HEK293 (cell line): ENCODE results near the gene CFAP99.
A peak's percentile ranks its signal among the peaks of the same experiment; 100 is the strongest.

Source experiments
- CTCF ChIA-PET: fragments of 350-600 bp; formaldehyde crosslinking; extraction: SDS; loops from one replicate; lab custom pipeline; 2021; ENCODE audit warnings: antibody characterized with exemption; lab: Yijun Ruan, JAX
- POLR2A ChIA-PET: fragments of 300-600 bp; formaldehyde crosslinking; extraction: SDS; loops from one replicate; lab custom pipeline; 2020; ENCODE audit warnings: antibody characterized with exemption, inconsistent platforms; lab: Yijun Ruan, JAX
- H3K27ac ChIP-seq: fragments of 200-500 bp; sonication (Bioruptor generic); 2 replicates; pipeline ENCODE4 v1.5.1; 2014; ENCODE audit warnings: low read depth, low read length, control low read depth, inconsistent platforms; ENCODE audit errors: extremely low read depth
- H3K36me3 ChIP-seq, 2 experiments: fragments of 200-500 bp in 1 of 2; sonication (Bioruptor generic) in 1 of 2; 1 replicate in 1 of 2; 2 replicates in 1 of 2; pipeline ENCODE4 v1.5.1; 2014 to 2017; ENCODE audit warnings: inconsistent platforms in 2 of 2, low read length in 2 of 2; ENCODE audit not compliant: control insufficient read depth in 2 of 2, insufficient read depth in 1 of 2
- H3K4me1 ChIP-seq: fragments of 200-500 bp; sonication (Bioruptor generic); 2 replicates; pipeline ENCODE4 v1.5.1; 2014; ENCODE audit warnings: mild to moderate bottlenecking, low read length, inconsistent platforms; ENCODE audit not compliant: control insufficient read depth, insufficient read depth
- H3K4me3 ChIP-seq: 2 replicates; pipeline ENCODE4 v1.5.1; 2011; ENCODE audit warnings: low read depth, mild to moderate bottlenecking, control low read depth, low read length, moderate library complexity
- H3K9me3 ChIP-seq: fragments of 200-500 bp; sonication (Bioruptor generic); 2 replicates; pipeline ENCODE4 v1.5.1; 2014; ENCODE audit warnings: low read depth, low read length, inconsistent platforms; ENCODE audit not compliant: control insufficient read depth, insufficient read depth
- BCL11A ChIP-seq: fragments of 450-650 bp; formaldehyde crosslinking; IDR thresholded peaks from 2 replicates; pipeline ENCODE4 v1.5.1; 2016; ENCODE audit warnings: low read depth, missing biosample characterization, missing genetic modification characterization
- GFI1B ChIP-seq: fragments of 450-650 bp; formaldehyde crosslinking; IDR thresholded peaks from 2 replicates; pipeline ENCODE4 v1.5.1; 2016; ENCODE audit warnings: missing biosample characterization, missing genetic modification characterization
- GLIS1 ChIP-seq: fragments of 450-650 bp; formaldehyde crosslinking; IDR thresholded peaks from 2 replicates; pipeline ENCODE4 v1.5.1; 2016; ENCODE audit warnings: missing biosample characterization, missing genetic modification characterization
- MEIS1 ChIP-seq: sonication (generic); formaldehyde crosslinking; IDR thresholded peaks from 2 replicates; pipeline ENCODE4 v1.8.1; 2022; ENCODE audit warnings: missing genetic modification reagents, mild to moderate bottlenecking, borderline replicate concordance
- ZFP37 ChIP-seq: fragments of 450-650 bp; formaldehyde crosslinking; IDR thresholded peaks from 2 replicates; pipeline ENCODE4 v1.5.1; 2016; ENCODE audit warnings: missing biosample characterization, missing genetic modification characterization
- ZNF155 ChIP-seq: fragments of 450-650 bp; formaldehyde crosslinking; IDR thresholded peaks from 2 replicates; pipeline ENCODE4 v1.5.1; 2016; ENCODE audit warnings: missing biosample characterization, missing genetic modification characterization
- ZNF2 ChIP-seq: fragments of 450-650 bp; formaldehyde crosslinking; IDR thresholded peaks from 2 replicates; pipeline ENCODE4 v1.5.1; 2016; ENCODE audit warnings: missing biosample characterization, missing genetic modification characterization
- ZNF514 ChIP-seq: fragments of 450-650 bp; formaldehyde crosslinking; IDR thresholded peaks from 2 replicates; pipeline ENCODE4 v1.5.1; 2016; ENCODE audit warnings: missing biosample characterization, missing genetic modification characterization
- ZNF561 ChIP-seq: fragments of 450-650 bp; IDR thresholded peaks from 2 replicates; pipeline ENCODE4 v1.5.1; 2018; ENCODE audit warnings: missing biosample characterization, missing genetic modification characterization, borderline replicate concordance
- ZNF596 ChIP-seq: fragments of 450-650 bp; IDR thresholded peaks from 2 replicates; pipeline ENCODE4 v1.5.0; 2018; ENCODE audit warnings: missing biosample characterization, mild to moderate bottlenecking, missing genetic modification characterization, moderate library complexity
- ZNF626 ChIP-seq: fragments of 450-650 bp; sonication (Bioruptor Pico); formaldehyde crosslinking; IDR thresholded peaks from 2 replicates; pipeline ENCODE4 v1.5.1; 2018; ENCODE audit warnings: missing biosample characterization, missing genetic modification characterization, inconsistent platforms
- ZNF629 ChIP-seq: fragments of 450-650 bp; formaldehyde crosslinking; IDR thresholded peaks from 2 replicates; pipeline ENCODE4 v1.5.1; 2017; ENCODE audit warnings: missing biosample characterization, missing genetic modification characterization
- ZNF660 ChIP-seq: fragments of 450-650 bp; IDR thresholded peaks from 2 replicates; pipeline ENCODE4 v1.5.1; 2018; ENCODE audit warnings: missing biosample characterization, mild to moderate bottlenecking, missing genetic modification characterization
- ZNF777 ChIP-seq: fragments of 450-650 bp; formaldehyde crosslinking; IDR thresholded peaks from 2 replicates; pipeline ENCODE4 v1.5.1; 2017; ENCODE audit warnings: missing biosample characterization, missing genetic modification characterization, borderline replicate concordance
- ZSCAN23 ChIP-seq: fragments of 450-650 bp; formaldehyde crosslinking; IDR thresholded peaks from 2 replicates; pipeline ENCODE4 v1.5.1; 2016; ENCODE audit warnings: missing biosample characterization, missing genetic modification characterization
- TF ChIP-seq, protein P1 (sequence below): fragments of 450-650 bp; formaldehyde crosslinking; IDR thresholded peaks from 2 replicates; pipeline ENCODE4 v1.5.1; 2016; ENCODE audit warnings: missing biosample characterization, missing genetic modification characterization
- TF ChIP-seq, protein P2 (sequence below): fragments of 450-650 bp; formaldehyde crosslinking; IDR thresholded peaks from 2 replicates; pipeline ENCODE4 v1.5.1; 2017; ENCODE audit warnings: missing biosample characterization, mild to moderate bottlenecking, missing genetic modification characterization, moderate library complexity
- TF ChIP-seq, protein P3 (sequence below): fragments of 450-650 bp; formaldehyde crosslinking; IDR thresholded peaks from 2 replicates; pipeline ENCODE4 v1.5.1; 2016; ENCODE audit warnings: missing biosample characterization, missing genetic modification characterization
- TF ChIP-seq, protein P4 (sequence below): fragments of 450-650 bp; formaldehyde crosslinking; IDR thresholded peaks from 2 replicates; pipeline ENCODE4 v1.5.1; 2016; ENCODE audit warnings: missing biosample characterization, missing genetic modification characterization, low read depth

The CFAP99 gene

DNA sequence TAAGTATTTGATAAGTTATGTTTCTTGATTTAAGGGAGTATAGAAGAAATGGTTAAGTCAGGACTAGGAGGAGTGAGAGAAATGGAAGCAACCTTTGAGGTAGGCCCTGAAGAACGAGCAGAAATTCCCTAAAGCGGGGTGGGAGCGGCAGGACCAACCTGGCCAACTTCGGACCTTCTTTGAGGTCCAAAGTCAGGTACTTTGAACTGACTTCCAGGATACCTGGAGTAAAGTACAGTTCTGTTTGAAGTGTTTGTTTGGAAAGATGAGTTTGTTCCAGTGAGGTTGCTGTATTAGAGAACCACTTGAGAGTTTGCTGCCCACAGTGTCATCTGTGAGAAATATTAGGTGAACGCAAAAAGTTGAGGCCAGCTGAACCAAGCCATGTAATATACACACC lies 61.9 kb downstream of the CFAP99 start (continued):
- no peak for TF ChIP-seq GFI1B (tag by site-specific recombination)
- TF ChIP-seq ZNF660 (tag by site-specific recombination), result no peak
- TF ChIP-seq, protein P1, sequence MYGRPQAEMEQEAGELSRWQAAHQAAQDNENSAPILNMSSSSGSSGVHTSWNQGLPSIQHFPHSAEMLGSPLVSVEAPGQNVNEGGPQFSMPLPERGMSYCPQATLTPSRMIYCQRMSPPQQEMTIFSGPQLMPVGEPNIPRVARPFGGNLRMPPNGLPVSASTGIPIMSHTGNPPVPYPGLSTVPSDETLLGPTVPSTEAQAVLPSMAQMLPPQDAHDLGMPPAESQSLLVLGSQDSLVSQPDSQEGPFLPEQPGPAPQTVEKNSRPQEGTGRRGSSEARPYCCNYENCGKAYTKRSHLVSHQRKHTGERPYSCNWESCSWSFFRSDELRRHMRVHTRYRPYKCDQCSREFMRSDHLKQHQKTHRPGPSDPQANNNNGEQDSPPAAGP (tag by site-specific recombination), result no peak
- no peak for TF ChIP-seq MEIS1 (CRISPR knock-in tag)
- no peak for TF ChIP-seq ZNF514
- TF ChIP-seq, protein P2, sequence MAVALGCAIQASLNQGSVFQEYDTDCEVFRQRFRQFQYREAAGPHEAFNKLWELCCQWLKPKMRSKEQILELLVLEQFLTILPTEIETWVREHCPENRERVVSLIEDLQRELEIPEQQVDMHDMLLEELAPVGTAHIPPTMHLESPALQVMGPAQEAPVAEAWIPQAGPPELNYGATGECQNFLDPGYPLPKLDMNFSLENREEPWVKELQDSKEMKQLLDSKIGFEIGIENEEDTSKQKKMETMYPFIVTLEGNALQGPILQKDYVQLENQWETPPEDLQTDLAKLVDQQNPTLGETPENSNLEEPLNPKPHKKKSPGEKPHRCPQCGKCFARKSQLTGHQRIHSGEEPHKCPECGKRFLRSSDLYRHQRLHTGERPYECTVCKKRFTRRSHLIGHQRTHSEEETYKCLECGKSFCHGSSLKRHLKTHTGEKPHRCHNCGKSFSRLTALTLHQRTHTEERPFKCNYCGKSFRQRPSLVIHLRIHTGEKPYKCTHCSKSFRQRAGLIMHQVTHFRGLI (tag by site-specific recombination), result no peak
- no peak for TF ChIP-seq BCL11A (tag by site-specific recombination)
- TF ChIP-seq, protein P3, sequence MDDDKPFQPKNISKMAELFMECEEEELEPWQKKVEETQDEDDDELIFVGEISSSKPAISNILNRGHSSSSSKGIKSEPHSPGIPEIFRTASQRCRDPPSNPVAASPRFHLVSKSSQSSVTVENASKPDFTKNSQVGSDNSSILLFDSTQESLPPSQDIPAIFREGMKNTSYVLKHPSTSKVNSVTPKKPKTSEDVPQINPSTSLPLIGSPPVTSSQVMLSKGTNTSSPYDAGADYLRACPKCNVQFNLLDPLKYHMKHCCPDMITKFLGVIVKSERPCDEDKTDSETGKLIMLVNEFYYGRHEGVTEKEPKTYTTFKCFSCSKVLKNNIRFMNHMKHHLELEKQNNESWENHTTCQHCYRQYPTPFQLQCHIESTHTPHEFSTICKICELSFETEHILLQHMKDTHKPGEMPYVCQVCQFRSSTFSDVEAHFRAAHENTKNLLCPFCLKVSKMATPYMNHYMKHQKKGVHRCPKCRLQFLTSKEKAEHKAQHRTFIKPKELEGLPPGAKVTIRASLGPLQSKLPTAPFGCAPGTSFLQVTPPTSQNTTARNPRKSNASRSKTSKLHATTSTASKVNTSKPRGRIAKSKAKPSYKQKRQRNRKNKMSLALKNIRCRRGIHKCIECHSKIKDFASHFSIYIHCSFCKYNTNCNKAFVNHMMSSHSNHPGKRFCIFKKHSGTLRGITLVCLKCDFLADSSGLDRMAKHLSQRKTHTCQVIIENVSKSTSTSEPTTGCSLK (tag by site-specific recombination), result no peak

DNA sequence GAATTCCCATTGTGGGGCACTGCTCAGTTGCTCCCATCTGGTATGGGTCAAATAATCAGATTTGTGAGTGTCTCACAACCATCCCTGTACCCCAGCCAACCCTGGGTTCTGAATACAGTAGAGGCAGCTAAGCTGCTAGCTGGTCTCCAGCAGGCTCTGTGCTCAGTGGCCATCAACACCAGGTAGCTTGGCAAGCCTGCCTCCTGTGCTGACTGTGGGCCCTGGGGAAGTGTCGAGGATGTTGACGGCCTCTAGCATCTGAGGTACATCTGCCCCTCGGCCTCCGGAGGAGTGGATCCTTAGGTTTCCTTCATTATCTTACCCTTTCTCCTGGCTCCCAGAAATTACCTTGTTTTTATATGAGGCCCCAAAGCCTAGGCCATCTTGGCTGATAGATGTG lies 63.4 kb downstream of the CFAP99 start:
- peak overlapping the region; percentile 24; the same call in 1 of the 2 replicates for H3K27ac ChIP-seq
- H3K36me3 ChIP-seq, result peaks cover 0 to 9% of the 10 kb centered on the region in 2 experiments; a peak in 2 of 3 replicates
- ChIA-PET POLR2A (no interaction called here), CTCF (no interaction called here)
- H3K4me1 ChIP-seq, result peaks cover 6% of the 10 kb centered on the region
- H3K4me3 ChIP-seq, result no peak overlapping the region
- H3K9me3 ChIP-seq, result no peaks in the 10 kb centered on the region
- TF ChIP-seq ZNF626 (tag by site-specific recombination), result no peak
- TF ChIP-seq, all 188 proteins: peak for 0

DNA sequence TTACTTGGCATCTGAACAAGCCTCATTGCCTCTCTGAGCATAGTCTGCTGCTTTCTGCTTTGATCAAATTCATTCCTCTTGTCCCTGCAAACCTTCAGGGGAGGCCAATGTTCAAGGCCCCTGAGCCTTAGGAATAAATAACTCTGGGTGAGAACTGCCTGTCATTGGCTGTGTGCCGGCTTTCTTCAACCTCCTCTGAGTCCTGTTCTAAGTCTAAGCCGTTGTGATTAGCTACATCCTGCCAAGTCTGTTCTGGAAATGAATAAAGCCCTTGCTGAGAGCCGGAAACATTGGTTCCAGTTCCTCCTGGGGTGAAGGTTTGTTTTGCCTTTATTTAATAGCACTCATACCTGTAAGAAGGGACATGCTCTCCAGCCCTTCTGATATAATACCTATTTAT lies 63.9 kb downstream of the CFAP99 start:
- POLR2A ChIA-PET, result interaction anchor here (1.2 kb wide), 1 partner anchor 14 kb away, joined by 5 read pairs; the partner anchor contains the start of gene RNF4
- Histone ChIP-seq H3K36me3 (peaks cover 0 to 11% of the 10 kb centered on the region in 2 experiments; a peak in 2 of 3 replicates), H3K9me3 (no peaks in the 10 kb centered on the region), H3K27ac (peak overlapping the region; percentile 24; the same call in 1 of the 2 replicates), H3K4me3 (no peak overlapping the region), H3K4me1 (peaks cover 6% of the 10 kb centered on the region)
- no peak for TF ChIP-seq ZNF2 (tag by site-specific recombination)
- TF ChIP-seq GLIS1 (tag by site-specific recombination), result peak; percentile 76
- CTCF ChIA-PET, result interaction anchor here (0.8 kb wide), 1 partner anchor 41 kb away, joined by 3 read pairs; no protein-coding TSS in a partner anchor

DNA sequence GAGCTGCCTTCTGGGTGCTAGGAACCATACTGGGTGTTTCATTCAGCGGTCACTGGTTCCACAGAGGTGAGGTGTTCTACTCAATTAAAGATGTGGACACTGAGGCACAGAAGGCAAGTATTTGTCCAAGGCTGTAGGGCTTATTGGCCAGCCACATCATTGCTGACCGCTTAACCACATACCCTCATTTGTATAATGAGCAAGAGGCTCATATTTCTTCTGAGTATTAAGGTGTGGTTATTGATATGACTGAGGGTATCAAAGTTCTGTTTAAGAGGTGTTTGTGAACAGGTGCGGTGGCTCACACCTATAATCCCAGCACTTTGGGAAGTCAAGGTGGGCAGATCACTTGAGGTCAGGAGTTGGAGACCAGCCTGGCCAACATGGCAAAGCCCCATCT lies 64.5 kb downstream of the CFAP99 start:
- no peaks in the 10 kb centered on the region for H3K9me3 ChIP-seq
- ChIA-PET CTCF (interaction anchor here (0.8 kb wide), 1 partner anchor 41 kb away, joined by 3 read pairs; no protein-coding TSS in a partner anchor), POLR2A (interaction anchor here (1.2 kb wide), 1 partner anchor 14 kb away, joined by 5 read pairs; the partner anchor contains the start of gene RNF4)
- peaks cover 0 to 12% of the 10 kb centered on the region in 2 experiments; a peak in 2 of 3 replicates for H3K36me3 ChIP-seq
- H3K27ac ChIP-seq, result no peak overlapping the region
- H3K4me1 ChIP-seq, result peaks cover 6% of the 10 kb centered on the region
- no peak overlapping the region for H3K4me3 ChIP-seq
- TF ChIP-seq ZSCAN23 (tag by site-specific recombination) (no peak), GFI1B (tag by site-specific recombination) (no peak), ZNF629 (tag by site-specific recombination) (no peak), ZNF777 (tag by site-specific recombination) (no peak), ZNF155 (tag by site-specific recombination) (no peak), ZFP37 (tag by site-specific recombination) (no peak), ZNF596 (tag by site-specific recombination) (no peak), ZNF561 (tag by site-specific recombination) (no peak)
- TF ChIP-seq, protein P3 (tag by site-specific recombination), result no peak
- TF ChIP-seq, protein P4, sequence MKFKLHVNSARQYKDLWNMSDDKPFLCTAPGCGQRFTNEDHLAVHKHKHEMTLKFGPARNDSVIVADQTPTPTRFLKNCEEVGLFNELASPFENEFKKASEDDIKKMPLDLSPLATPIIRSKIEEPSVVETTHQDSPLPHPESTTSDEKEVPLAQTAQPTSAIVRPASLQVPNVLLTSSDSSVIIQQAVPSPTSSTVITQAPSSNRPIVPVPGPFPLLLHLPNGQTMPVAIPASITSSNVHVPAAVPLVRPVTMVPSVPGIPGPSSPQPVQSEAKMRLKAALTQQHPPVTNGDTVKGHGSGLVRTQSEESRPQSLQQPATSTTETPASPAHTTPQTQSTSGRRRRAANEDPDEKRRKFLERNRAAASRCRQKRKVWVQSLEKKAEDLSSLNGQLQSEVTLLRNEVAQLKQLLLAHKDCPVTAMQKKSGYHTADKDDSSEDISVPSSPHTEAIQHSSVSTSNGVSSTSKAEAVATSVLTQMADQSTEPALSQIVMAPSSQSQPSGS, result no peak
- TF ChIP-seq, all 188 proteins: peak for 0
